Measurements from ENCODE around the gene MCC. TPM values are rescaled to one million over a fixed set of nuclear protein-coding genes. Genes with fewer than 3 reads are reported as not detected.

The MCC gene
- total RNA-seq, 1 experiment from 2014 or later, result 0.60 TPM

GRCh38 chr5:113197456-113198200 lies 290.6 kb downstream of the MCC start:
- BruUV-seq (replicated peaks), result no TSS peak
- ChIA-PET CTCF (no interaction called here), POLR2A (ENCODE audit: low non-redundant PET) (no interaction called here)
- no peaks in the 10 kb centered on the region for H3K4me1 ChIP-seq (ENCODE audit: insufficient read depth, low read length, poor library complexity, severe bottlenecking)
- H3K9me3 ChIP-seq (ENCODE audit: low read depth, low read length, poor library complexity, severe bottlenecking), result no peaks in the 10 kb centered on the region
- H3K27me3 ChIP-seq (replicated peaks; ENCODE audit: insufficient read depth, low read depth, low read length, poor library complexity), result no peaks in the 10 kb centered on the region
- no peak for DNase-seq (ENCODE audit: low spot score)
- intact Hi-C loops (cut with micrococcal nuclease; ENCODE audit: unreplicated experiment), result no loop called here
- no peak overlapping the region for H3K27ac ChIP-seq (ENCODE audit: low read depth, low read length, poor library complexity, severe bottlenecking)
- no peaks in the 10 kb centered on the region for H3K36me3 ChIP-seq (ENCODE audit: insufficient read depth, low read length, poor library complexity, severe bottlenecking)
- H3K4me3 ChIP-seq (ENCODE audit: low read depth, low read length, poor library complexity, severe bottlenecking), result no peak overlapping the region
- no peak for TF ChIP-seq CTCF (conservative IDR thresholded peaks at IDR 0.05; ENCODE audit: low read depth, low read length)
- TF ChIP-seq EZH2 (IDR thresholded peaks at IDR 0.05; ENCODE audit: borderline replicate concordance, low read depth, low read length, poor library complexity, severe bottlenecking), result no peak

GRCh38 chr5:113195771-113196170 lies 292.5 kb downstream of the MCC start:
- H3K36me3 ChIP-seq (ENCODE audit: insufficient read depth, low read length, poor library complexity, severe bottlenecking), result no peaks in the 10 kb centered on the region
- H3K9me3 ChIP-seq (ENCODE audit: low read depth, low read length, poor library complexity, severe bottlenecking), result no peaks in the 10 kb centered on the region
- POLR2A ChIA-PET (ENCODE audit: low non-redundant PET), result no interaction called here
- no peak for TF ChIP-seq CTCF (conservative IDR thresholded peaks at IDR 0.05; ENCODE audit: low read depth, low read length)
- TF ChIP-seq EZH2 (IDR thresholded peaks at IDR 0.05; ENCODE audit: borderline replicate concordance, low read depth, low read length, poor library complexity, severe bottlenecking), result no peak
- intact Hi-C loops (cut with micrococcal nuclease; ENCODE audit: unreplicated experiment), result no loop called here
- H3K4me1 ChIP-seq (ENCODE audit: insufficient read depth, low read length, poor library complexity, severe bottlenecking), result no peaks in the 10 kb centered on the region
- no peak overlapping the region for H3K4me3 ChIP-seq (ENCODE audit: low read depth, low read length, poor library complexity, severe bottlenecking)
- no peaks in the 10 kb centered on the region for H3K27me3 ChIP-seq (replicated peaks; ENCODE audit: insufficient read depth, low read depth, low read length, poor library complexity)
- no TSS peak for BruUV-seq (replicated peaks)
- no peak overlapping the region for H3K27ac ChIP-seq (ENCODE audit: low read depth, low read length, poor library complexity, severe bottlenecking)
- CTCF ChIA-PET, result no interaction called here
- no peak for DNase-seq (ENCODE audit: low spot score)

- BruUV-seq (replicated peaks), result no TSS peak
- no peaks in the 10 kb centered on the region for H3K9me3 ChIP-seq (ENCODE audit: low read depth, low read length, poor library complexity, severe bottlenecking)
- H3K27me3 ChIP-seq (replicated peaks; ENCODE audit: insufficient read depth, low read depth, low read length, poor library complexity), result no peaks in the 10 kb centered on the region
- no peak overlapping the region for H3K27ac ChIP-seq (ENCODE audit: low read depth, low read length, poor library complexity, severe bottlenecking)
- intact Hi-C loops (cut with micrococcal nuclease; ENCODE audit: unreplicated experiment), result no loop called here
- no peaks in the 10 kb centered on the region for H3K4me1 ChIP-seq (ENCODE audit: insufficient read depth, low read length, poor library complexity, severe bottlenecking)
- ChIA-PET CTCF (no interaction called here), POLR2A (ENCODE audit: low non-redundant PET) (no interaction called here)
- no peak for DNase-seq (ENCODE audit: low spot score)
- no peaks in the 10 kb centered on the region for H3K36me3 ChIP-seq (ENCODE audit: insufficient read depth, low read length, poor library complexity, severe bottlenecking)
- no peak overlapping the region for H3K4me3 ChIP-seq (ENCODE audit: low read depth, low read length, poor library complexity, severe bottlenecking)
- TF ChIP-seq CTCF (conservative IDR thresholded peaks at IDR 0.05; ENCODE audit: low read depth, low read length), result no peak
- TF ChIP-seq EZH2 (IDR thresholded peaks at IDR 0.05; ENCODE audit: borderline replicate concordance, low read depth, low read length, poor library complexity, severe bottlenecking), result no peak
These were observed 293.0 kb downstream of the MCC start for GRCh38 chr5:113195251-113195650.

All from A673 (cell line).